ENCODE data around the gene PIK3AP1. TPM values are rescaled to one million over a fixed set of nuclear protein-coding genes. Genes with fewer than 3 reads are reported as not detected.

Gene PIK3AP1
- total and polyA plus RNA-seq, 4 donors: 27.3 to 137 (median 50.9) TPM

DNA sequence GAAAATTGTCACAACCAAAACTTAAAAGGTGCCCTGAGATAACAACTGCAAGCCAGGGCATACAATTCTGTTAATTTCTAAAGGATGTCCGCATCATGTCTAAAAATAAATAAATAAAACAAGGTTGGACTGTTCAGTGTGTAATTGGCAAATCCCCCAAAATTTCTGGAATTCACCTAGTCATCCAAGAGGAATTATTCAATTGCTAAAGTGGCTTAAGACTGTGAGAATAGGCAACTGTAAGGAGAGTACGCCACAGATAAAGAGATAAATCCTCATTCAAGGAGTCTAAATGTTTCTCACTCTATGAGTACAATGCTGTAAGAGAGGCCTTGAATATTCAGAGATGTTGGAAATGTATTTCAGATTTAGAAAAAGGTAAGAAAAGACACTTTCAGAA is 37.2 kb downstream of the PIK3AP1 start:
- Histone ChIP-seq H3K27me3 (ENCODE audit: control insufficient read depth in 4 of 4, insufficient read depth in 4 of 4, low read length in 3 of 4) (no peaks in the 10 kb centered on the region), H3K4me3 (ENCODE audit: low read depth in 1 of 3, low read length in 3 of 3) (no peak overlapping the region), H3K4me1 (ENCODE audit: control insufficient read depth in 4 of 4, insufficient read depth in 4 of 4, low read length in 3 of 4) (peaks cover 0 to 16% (median 10%) of the 10 kb centered on the region in 4 donors), H3K36me3 (ENCODE audit: control insufficient read depth in 4 of 4, insufficient read depth in 3 of 4, low read depth in 1 of 4, low read length in 3 of 4) (peaks cover 0 to 5% (median 0%) of the 10 kb centered on the region in 4 donors), H3K9ac (ENCODE audit: low read depth in 1 of 2, low read length in 2 of 2) (no peak overlapping the region), H3K9me3 (ENCODE audit: control insufficient read depth in 4 of 4, low read length in 3 of 4) (no peaks in the 10 kb centered on the region), H3K27ac (ENCODE audit: low read depth in 1 of 2, low read length in 2 of 2) (no peak overlapping the region)
- TF ChIP-seq, protein P1, sequence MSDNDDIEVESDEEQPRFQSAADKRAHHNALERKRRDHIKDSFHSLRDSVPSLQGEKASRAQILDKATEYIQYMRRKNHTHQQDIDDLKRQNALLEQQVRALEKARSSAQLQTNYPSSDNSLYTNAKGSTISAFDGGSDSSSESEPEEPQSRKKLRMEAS (IDR thresholded peaks at IDR 0.05): no peak
- TF ChIP-seq FOXA2 (IDR thresholded peaks at IDR 0.05): no peak
- TF ChIP-seq, protein P2, sequence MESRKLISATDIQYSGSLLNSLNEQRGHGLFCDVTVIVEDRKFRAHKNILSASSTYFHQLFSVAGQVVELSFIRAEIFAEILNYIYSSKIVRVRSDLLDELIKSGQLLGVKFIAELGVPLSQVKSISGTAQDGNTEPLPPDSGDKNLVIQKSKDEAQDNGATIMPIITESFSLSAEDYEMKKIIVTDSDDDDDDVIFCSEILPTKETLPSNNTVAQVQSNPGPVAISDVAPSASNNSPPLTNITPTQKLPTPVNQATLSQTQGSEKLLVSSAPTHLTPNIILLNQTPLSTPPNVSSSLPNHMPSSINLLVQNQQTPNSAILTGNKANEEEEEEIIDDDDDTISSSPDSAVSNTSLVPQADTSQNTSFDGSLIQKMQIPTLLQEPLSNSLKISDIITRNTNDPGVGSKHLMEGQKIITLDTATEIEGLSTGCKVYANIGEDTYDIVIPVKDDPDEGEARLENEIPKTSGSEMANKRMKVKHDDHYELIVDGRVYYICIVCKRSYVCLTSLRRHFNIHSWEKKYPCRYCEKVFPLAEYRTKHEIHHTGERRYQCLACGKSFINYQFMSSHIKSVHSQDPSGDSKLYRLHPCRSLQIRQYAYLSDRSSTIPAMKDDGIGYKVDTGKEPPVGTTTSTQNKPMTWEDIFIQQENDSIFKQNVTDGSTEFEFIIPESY (IDR thresholded peaks at IDR 0.05): no peak
- TF ChIP-seq RAD21 (IDR thresholded peaks at IDR 0.05): no peak
- TF ChIP-seq, protein P3, sequence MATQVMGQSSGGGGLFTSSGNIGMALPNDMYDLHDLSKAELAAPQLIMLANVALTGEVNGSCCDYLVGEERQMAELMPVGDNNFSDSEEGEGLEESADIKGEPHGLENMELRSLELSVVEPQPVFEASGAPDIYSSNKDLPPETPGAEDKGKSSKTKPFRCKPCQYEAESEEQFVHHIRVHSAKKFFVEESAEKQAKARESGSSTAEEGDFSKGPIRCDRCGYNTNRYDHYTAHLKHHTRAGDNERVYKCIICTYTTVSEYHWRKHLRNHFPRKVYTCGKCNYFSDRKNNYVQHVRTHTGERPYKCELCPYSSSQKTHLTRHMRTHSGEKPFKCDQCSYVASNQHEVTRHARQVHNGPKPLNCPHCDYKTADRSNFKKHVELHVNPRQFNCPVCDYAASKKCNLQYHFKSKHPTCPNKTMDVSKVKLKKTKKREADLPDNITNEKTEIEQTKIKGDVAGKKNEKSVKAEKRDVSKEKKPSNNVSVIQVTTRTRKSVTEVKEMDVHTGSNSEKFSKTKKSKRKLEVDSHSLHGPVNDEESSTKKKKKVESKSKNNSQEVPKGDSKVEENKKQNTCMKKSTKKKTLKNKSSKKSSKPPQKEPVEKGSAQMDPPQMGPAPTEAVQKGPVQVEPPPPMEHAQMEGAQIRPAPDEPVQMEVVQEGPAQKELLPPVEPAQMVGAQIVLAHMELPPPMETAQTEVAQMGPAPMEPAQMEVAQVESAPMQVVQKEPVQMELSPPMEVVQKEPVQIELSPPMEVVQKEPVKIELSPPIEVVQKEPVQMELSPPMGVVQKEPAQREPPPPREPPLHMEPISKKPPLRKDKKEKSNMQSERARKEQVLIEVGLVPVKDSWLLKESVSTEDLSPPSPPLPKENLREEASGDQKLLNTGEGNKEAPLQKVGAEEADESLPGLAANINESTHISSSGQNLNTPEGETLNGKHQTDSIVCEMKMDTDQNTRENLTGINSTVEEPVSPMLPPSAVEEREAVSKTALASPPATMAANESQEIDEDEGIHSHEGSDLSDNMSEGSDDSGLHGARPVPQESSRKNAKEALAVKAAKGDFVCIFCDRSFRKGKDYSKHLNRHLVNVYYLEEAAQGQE (IDR thresholded peaks at IDR 0.05): no peak
- no peak for TF ChIP-seq TAF1 (conservative IDR thresholded peaks at IDR 0.05)
- no peak for TF ChIP-seq GABPA (IDR thresholded peaks at IDR 0.05 in 1 of 2, conservative IDR thresholded peaks at IDR 0.05 in 1 of 2)
- TF ChIP-seq, protein P4, sequence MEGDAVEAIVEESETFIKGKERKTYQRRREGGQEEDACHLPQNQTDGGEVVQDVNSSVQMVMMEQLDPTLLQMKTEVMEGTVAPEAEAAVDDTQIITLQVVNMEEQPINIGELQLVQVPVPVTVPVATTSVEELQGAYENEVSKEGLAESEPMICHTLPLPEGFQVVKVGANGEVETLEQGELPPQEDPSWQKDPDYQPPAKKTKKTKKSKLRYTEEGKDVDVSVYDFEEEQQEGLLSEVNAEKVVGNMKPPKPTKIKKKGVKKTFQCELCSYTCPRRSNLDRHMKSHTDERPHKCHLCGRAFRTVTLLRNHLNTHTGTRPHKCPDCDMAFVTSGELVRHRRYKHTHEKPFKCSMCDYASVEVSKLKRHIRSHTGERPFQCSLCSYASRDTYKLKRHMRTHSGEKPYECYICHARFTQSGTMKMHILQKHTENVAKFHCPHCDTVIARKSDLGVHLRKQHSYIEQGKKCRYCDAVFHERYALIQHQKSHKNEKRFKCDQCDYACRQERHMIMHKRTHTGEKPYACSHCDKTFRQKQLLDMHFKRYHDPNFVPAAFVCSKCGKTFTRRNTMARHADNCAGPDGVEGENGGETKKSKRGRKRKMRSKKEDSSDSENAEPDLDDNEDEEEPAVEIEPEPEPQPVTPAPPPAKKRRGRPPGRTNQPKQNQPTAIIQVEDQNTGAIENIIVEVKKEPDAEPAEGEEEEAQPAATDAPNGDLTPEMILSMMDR (IDR thresholded peaks at IDR 0.05; ENCODE audit: low read depth, low read length, missing input control): no peak
- no peak for TF ChIP-seq HNF4G (IDR thresholded peaks at IDR 0.05)
- TF ChIP-seq, protein P5, sequence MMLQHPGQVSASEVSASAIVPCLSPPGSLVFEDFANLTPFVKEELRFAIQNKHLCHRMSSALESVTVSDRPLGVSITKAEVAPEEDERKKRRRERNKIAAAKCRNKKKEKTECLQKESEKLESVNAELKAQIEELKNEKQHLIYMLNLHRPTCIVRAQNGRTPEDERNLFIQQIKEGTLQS (IDR thresholded peaks at IDR 0.05): no peak
- 90% methylated on average over 2 of the region's 2 CpGs for WGBS
- DNase-seq (ENCODE audit: low spot score): no peak

DNA sequence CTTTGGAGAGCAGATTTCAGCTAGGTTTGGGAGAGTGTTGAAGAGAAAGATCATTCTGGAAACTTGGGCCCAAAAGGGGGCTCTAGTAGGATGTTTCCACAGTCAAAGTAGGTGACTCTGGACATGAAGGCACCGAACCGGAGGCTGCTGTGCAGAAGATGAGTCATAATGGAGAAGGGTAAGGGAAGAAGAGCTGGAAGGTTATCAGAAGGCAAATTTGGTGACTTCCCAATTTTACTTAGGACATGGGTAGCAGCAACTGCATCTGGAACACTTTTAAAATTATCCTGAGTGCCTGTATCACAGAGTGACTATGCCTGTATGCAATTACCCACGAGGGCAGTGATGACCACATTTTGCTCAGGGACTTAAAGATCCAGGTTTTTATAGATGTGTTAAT is 38.8 kb downstream of the PIK3AP1 start:
- 89% methylated on average over 3 of the region's 3 CpGs for WGBS
- Histone ChIP-seq H3K9ac (ENCODE audit: low read depth in 1 of 2, low read length in 2 of 2) (no peak overlapping the region), H3K36me3 (ENCODE audit: control insufficient read depth in 4 of 4, insufficient read depth in 3 of 4, low read depth in 1 of 4, low read length in 3 of 4) (peaks cover 0 to 5% (median 0%) of the 10 kb centered on the region in 4 donors), H3K4me1 (ENCODE audit: control insufficient read depth in 4 of 4, insufficient read depth in 4 of 4, low read length in 3 of 4) (peaks cover 4 to 19% (median 13%) of the 10 kb centered on the region in 4 donors), H3K9me3 (ENCODE audit: control insufficient read depth in 4 of 4, low read length in 3 of 4) (no peaks in the 10 kb centered on the region), H3K27me3 (ENCODE audit: control insufficient read depth in 4 of 4, insufficient read depth in 4 of 4, low read length in 3 of 4) (no peaks in the 10 kb centered on the region), H3K27ac (ENCODE audit: low read depth in 1 of 2, low read length in 2 of 2) (no peak overlapping the region), H3K4me3 (ENCODE audit: low read depth in 1 of 3, low read length in 3 of 3) (no peak overlapping the region)
- no peak for DNase-seq (ENCODE audit: low spot score)
- TF ChIP-seq GABPA (IDR thresholded peaks at IDR 0.05 in 1 of 2, conservative IDR thresholded peaks at IDR 0.05 in 1 of 2) (no peak), SP1 (IDR thresholded peaks at IDR 0.05) (no peak), FOXA2 (IDR thresholded peaks at IDR 0.05) (no peak), RXRA (IDR thresholded peaks at IDR 0.05) (no peak), EGR1 (IDR thresholded peaks at IDR 0.05; ENCODE audit: low read depth in 2 of 2) (no peak)
- TF ChIP-seq, protein P4 (IDR thresholded peaks at IDR 0.05; ENCODE audit: low read depth, low read length, missing input control): no peak
- TF ChIP-seq, protein P3 (IDR thresholded peaks at IDR 0.05): no peak
- TF ChIP-seq, protein P1 (IDR thresholded peaks at IDR 0.05): no peak
- TF ChIP-seq, protein P2 (IDR thresholded peaks at IDR 0.05): no peak
